ENCODE measurements around the gene FAM162B. TPM values are rescaled to one million over a fixed set of nuclear protein-coding genes. Genes with fewer than 3 reads are reported as not detected.

The FAM162B gene
- total and polyA plus RNA-seq, 2 donors (not counting 1 experiment from before 2014, with no cell fraction given) = not detected

- peaks cover 0 to 39% (median 26%) of the 10 kb centered on the region in 4 experiments for H3K27me3 ChIP-seq (replicated peaks in 1 of 4; ENCODE audit: control extremely low read depth in 1 of 4, control insufficient read depth in 3 of 4, insufficient read depth in 4 of 4, low read length in 3 of 4)
- peaks cover 14% of the 10 kb centered on the region for H3K4me1 Mint-ChIP-seq
- no peak overlapping the region for H3K4me2 ChIP-seq (replicated peaks; ENCODE audit: low read depth, low read length, poor library complexity, severe bottlenecking)
- H3K4me3 Mint-ChIP-seq = no peak overlapping the region
- H3K27ac ChIP-seq (ENCODE audit: low read length in 2 of 2) = no peak overlapping the region
- no peaks in the 10 kb centered on the region for H3K36me3 ChIP-seq (replicated peaks in 1 of 2; ENCODE audit: control extremely low read depth in 1 of 2, control insufficient read depth in 1 of 2, extremely low read depth in 1 of 2, insufficient read depth in 2 of 2, low read length in 1 of 2)
- ChIA-PET POLR2A (no interaction called here), CTCF (no interaction called here)
- DNase-seq (no peak), ATAC-seq (ENCODE audit: low read depth) (no peak)
- intact Hi-C loops (cut with micrococcal nuclease) = no loop called here
- no peaks in the 10 kb centered on the region for H4K20me1 ChIP-seq (ENCODE audit: control insufficient read depth, insufficient read depth, low read length, poor library complexity, severe bottlenecking)
- H3K4me1 ChIP-seq (ENCODE audit: control insufficient read depth in 2 of 2, insufficient read depth in 2 of 2, low read length in 2 of 2) = peaks cover 9 to 19% of the 10 kb centered on the region in 2 donors
- no peak overlapping the region for H2AFZ ChIP-seq (ENCODE audit: insufficient read depth, low read depth, low read length, poor library complexity, severe bottlenecking)
- H3K9ac ChIP-seq (ENCODE audit: low read length) = no peak overlapping the region
- peaks cover 0 to 5% (median 0%) of the 10 kb centered on the region in 3 donors for H3K9me3 ChIP-seq (ENCODE audit: control extremely low read depth in 1 of 3, control insufficient read depth in 2 of 3, insufficient read depth in 1 of 3, low read length in 2 of 3)
- peaks cover 50% of the 10 kb centered on the region for H3K27me3 Mint-ChIP-seq
- TF ChIP-seq EZH2 (IDR thresholded peaks at IDR 0.05; ENCODE audit: borderline replicate concordance, insufficient read depth, low read depth, low read length, poor library complexity, severe bottlenecking) = no peak
- TF ChIP-seq, protein P1, sequence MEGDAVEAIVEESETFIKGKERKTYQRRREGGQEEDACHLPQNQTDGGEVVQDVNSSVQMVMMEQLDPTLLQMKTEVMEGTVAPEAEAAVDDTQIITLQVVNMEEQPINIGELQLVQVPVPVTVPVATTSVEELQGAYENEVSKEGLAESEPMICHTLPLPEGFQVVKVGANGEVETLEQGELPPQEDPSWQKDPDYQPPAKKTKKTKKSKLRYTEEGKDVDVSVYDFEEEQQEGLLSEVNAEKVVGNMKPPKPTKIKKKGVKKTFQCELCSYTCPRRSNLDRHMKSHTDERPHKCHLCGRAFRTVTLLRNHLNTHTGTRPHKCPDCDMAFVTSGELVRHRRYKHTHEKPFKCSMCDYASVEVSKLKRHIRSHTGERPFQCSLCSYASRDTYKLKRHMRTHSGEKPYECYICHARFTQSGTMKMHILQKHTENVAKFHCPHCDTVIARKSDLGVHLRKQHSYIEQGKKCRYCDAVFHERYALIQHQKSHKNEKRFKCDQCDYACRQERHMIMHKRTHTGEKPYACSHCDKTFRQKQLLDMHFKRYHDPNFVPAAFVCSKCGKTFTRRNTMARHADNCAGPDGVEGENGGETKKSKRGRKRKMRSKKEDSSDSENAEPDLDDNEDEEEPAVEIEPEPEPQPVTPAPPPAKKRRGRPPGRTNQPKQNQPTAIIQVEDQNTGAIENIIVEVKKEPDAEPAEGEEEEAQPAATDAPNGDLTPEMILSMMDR (IDR thresholded peaks at IDR 0.05) = no peak
- H3K79me2 ChIP-seq (ENCODE audit: control insufficient read depth, insufficient read depth, low read length) = no peaks in the 10 kb centered on the region
- H3K27ac Mint-ChIP-seq = no peak overlapping the region
- no peak overlapping the region for H3K4me3 ChIP-seq (ENCODE audit: control extremely low read depth in 1 of 5, extremely low read depth in 1 of 5, insufficient read depth in 1 of 5, low read depth in 2 of 5, low read length in 4 of 5)
- no peaks in the 10 kb centered on the region for H3K9me3 Mint-ChIP-seq (ENCODE audit: insufficient read depth)
- no CpG with 5 or more reads among the region's 1 CpG for WGBS (ENCODE audit: insufficient coverage)
Observed at GRCh38 chr6:116762235-116762634, 3.3 kb downstream of the FAM162B start.

DNA sequence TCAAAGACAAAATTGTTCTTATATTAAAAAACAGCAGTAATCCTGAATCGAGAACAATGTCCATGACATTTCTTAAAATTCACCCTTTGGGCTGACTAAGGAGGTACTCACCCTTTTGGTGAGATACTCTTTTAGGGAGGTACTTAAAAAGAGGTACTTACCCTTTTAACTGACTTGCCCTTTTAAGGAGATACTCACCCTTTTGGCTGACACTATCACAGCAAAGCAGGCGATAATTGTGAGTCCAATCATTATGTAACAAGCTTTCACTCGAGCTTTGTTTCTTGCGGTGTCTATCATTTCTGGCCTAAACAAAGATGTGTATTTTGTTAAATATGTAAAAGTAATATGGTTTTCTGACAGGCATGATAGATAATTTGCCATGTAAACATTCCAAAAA lies 3.7 kb downstream of the FAM162B start:
- H3K27me3 ChIP-seq (replicated peaks in 1 of 4; ENCODE audit: control extremely low read depth in 1 of 4, control insufficient read depth in 3 of 4, insufficient read depth in 4 of 4, low read length in 3 of 4) = peaks cover 0 to 34% (median 23%) of the 10 kb centered on the region in 4 experiments
- no peak overlapping the region for H2AFZ ChIP-seq (ENCODE audit: insufficient read depth, low read depth, low read length, poor library complexity, severe bottlenecking)
- H3K4me2 ChIP-seq (replicated peaks; ENCODE audit: low read depth, low read length, poor library complexity, severe bottlenecking) = no peak overlapping the region
- Mint-ChIP-seq H3K27ac (no peak overlapping the region), H3K9me3 (ENCODE audit: insufficient read depth) (no peaks in the 10 kb centered on the region), H3K27me3 (peaks cover 45% of the 10 kb centered on the region), H3K4me3 (no peak overlapping the region), H3K4me1 (peaks cover 14% of the 10 kb centered on the region)
- H3K4me1 ChIP-seq (ENCODE audit: control insufficient read depth in 2 of 2, insufficient read depth in 2 of 2, low read length in 2 of 2) = peaks cover 9 to 19% of the 10 kb centered on the region in 2 donors
- WGBS (ENCODE audit: insufficient coverage) = 80% methylated on average over 1 of the region's 4 CpGs
- TF ChIP-seq, protein P1 (IDR thresholded peaks at IDR 0.05) = no peak
- TF ChIP-seq EZH2 (IDR thresholded peaks at IDR 0.05; ENCODE audit: borderline replicate concordance, insufficient read depth, low read depth, low read length, poor library complexity, severe bottlenecking) = no peak
- DNase-seq = no peak
- H3K36me3 ChIP-seq (replicated peaks in 1 of 2; ENCODE audit: control extremely low read depth in 1 of 2, control insufficient read depth in 1 of 2, extremely low read depth in 1 of 2, insufficient read depth in 2 of 2, low read length in 1 of 2) = no peaks in the 10 kb centered on the region
- no peak for ATAC-seq (ENCODE audit: low read depth)
- peaks cover 0 to 5% (median 0%) of the 10 kb centered on the region in 3 donors for H3K9me3 ChIP-seq (ENCODE audit: control extremely low read depth in 1 of 3, control insufficient read depth in 2 of 3, insufficient read depth in 1 of 3, low read length in 2 of 3)
- intact Hi-C loops (cut with micrococcal nuclease) = no loop called here
- no peak overlapping the region for H3K9ac ChIP-seq (ENCODE audit: low read length)
- ChIA-PET POLR2A (no interaction called here), CTCF (no interaction called here)
- H3K4me3 ChIP-seq (ENCODE audit: control extremely low read depth in 1 of 5, extremely low read depth in 1 of 5, insufficient read depth in 1 of 5, low read depth in 2 of 5, low read length in 4 of 5) = no peak overlapping the region
- H4K20me1 ChIP-seq (ENCODE audit: control insufficient read depth, insufficient read depth, low read length, poor library complexity, severe bottlenecking) = no peaks in the 10 kb centered on the region
- H3K27ac ChIP-seq (ENCODE audit: low read length in 2 of 2) = no peak overlapping the region
- no peaks in the 10 kb centered on the region for H3K79me2 ChIP-seq (ENCODE audit: control insufficient read depth, insufficient read depth, low read length)
